GM08714 (cell line): ENCODE results near the gene CGNL1.

ENCODE experiments used
- H3K4me3 ChIP-seq: fragments of 200-500 bp; sonication (Bioruptor generic); 2 replicates; pipeline ENCODE4 v1.5.1; 2014; ENCODE audit warnings: mild to moderate bottlenecking, low read length, inconsistent platforms
- ZNF274 ChIP-seq: IDR thresholded peaks from 2 replicates; pipeline ENCODE4 v1.6.1; 2012; ENCODE audit warnings: mild to moderate bottlenecking, low read depth, low read length

Gene CGNL1

GRCh38 chr15:57367556-57367955 lies 8.7 kb upstream of the CGNL1 start:
- no peak for TF ChIP-seq ZNF274

GRCh38 chr15:57370929-57371328 lies 5.4 kb upstream of the CGNL1 start:
- H3K4me3 ChIP-seq = no peak overlapping the region
- no peak for TF ChIP-seq ZNF274

More at GRCh38 chr15:57367556-57367955, 8.7 kb upstream of the CGNL1 start:
- no peak overlapping the region for H3K4me3 ChIP-seq

GRCh38 chr15:57373251-57373881 lies 2.9 kb upstream of the CGNL1 start:
- H3K4me3 ChIP-seq = no peak overlapping the region
- no peak for TF ChIP-seq ZNF274

- TF ChIP-seq ZNF274 = no peak
- H3K4me3 ChIP-seq = no peak overlapping the region
These were observed 2.4 kb upstream of the CGNL1 start for GRCh38 chr15:57373882-57374276.

- H3K4me3 ChIP-seq = peak overlapping the region; percentile 19; the same call in 1 of the 2 replicates
- no peak for TF ChIP-seq ZNF274
These were observed 582 bp downstream of the CGNL1 start for GRCh38 chr15:57376696-57377477.

- no peak overlapping the region for H3K4me3 ChIP-seq
- TF ChIP-seq ZNF274 = no peak
These were observed 1.2 kb downstream of the CGNL1 start for GRCh38 chr15:57377478-57377847.

- no peak for TF ChIP-seq ZNF274
- H3K4me3 ChIP-seq = no peak overlapping the region
These were observed 3.2 kb downstream of the CGNL1 start for GRCh38 chr15:57379487-57379886.

GRCh38 chr15:57380854-57381253 lies 4.5 kb downstream of the CGNL1 start:
- no peak overlapping the region for H3K4me3 ChIP-seq
- no peak for TF ChIP-seq ZNF274

GRCh38 chr15:57382215-57382614 lies 5.9 kb downstream of the CGNL1 start:
- TF ChIP-seq ZNF274 = no peak
- no peak overlapping the region for H3K4me3 ChIP-seq

GRCh38 chr15:57382969-57383368 lies 6.7 kb downstream of the CGNL1 start:
- no peak for TF ChIP-seq ZNF274
- H3K4me3 ChIP-seq = no peak overlapping the region

- H3K4me3 ChIP-seq = no peak overlapping the region
- TF ChIP-seq ZNF274 = no peak
These were observed 7.7 kb downstream of the CGNL1 start for GRCh38 chr15:57384024-57384423.

- no peak for TF ChIP-seq ZNF274
- H3K4me3 ChIP-seq = no peak overlapping the region
These were observed 8.5 kb downstream of the CGNL1 start for GRCh38 chr15:57384816-57385215.

GRCh38 chr15:57385923-57386390 lies 9.7 kb downstream of the CGNL1 start:
- no peak for TF ChIP-seq ZNF274
- no peak overlapping the region for H3K4me3 ChIP-seq

GRCh38 chr15:57386976-57387375 lies 10.7 kb downstream of the CGNL1 start:
- no peak overlapping the region for H3K4me3 ChIP-seq

GRCh38 chr15:57387564-57388076 lies 11.3 kb downstream of the CGNL1 start:
- no peak overlapping the region for H3K4me3 ChIP-seq
- TF ChIP-seq ZNF274 = no peak

More at GRCh38 chr15:57386976-57387375, 10.7 kb downstream of the CGNL1 start:
- TF ChIP-seq ZNF274 = no peak
